Suprapubic skin (tissue), 3 donors: Measurements from ENCODE around the gene DEPP1.

Experiments used
- POLR2A ChIP-seq, 2 donors: fragments of 450-650 bp; IDR thresholded peaks; one replicate each; pipeline ENCODE4 v1.6.1; 2017; ENCODE audit warnings: antibody characterized with exemption in 2 of 2, mild to moderate bottlenecking in 2 of 2, moderate library complexity in 2 of 2
- TF ChIP-seq, protein P1 (sequence below), 2 donors: fragments of 200-600 bp in 1 of 2; fragments of 450-650 bp in 1 of 2; sonication (generic) in 1 of 2; IDR thresholded peaks; one replicate each; pipeline ENCODE4 v1.5.1; 2016 to 2019; ENCODE audit warnings: antibody characterized with exemption in 2 of 2, mild to moderate bottlenecking in 1 of 2, moderate library complexity in 1 of 2

DNA sequence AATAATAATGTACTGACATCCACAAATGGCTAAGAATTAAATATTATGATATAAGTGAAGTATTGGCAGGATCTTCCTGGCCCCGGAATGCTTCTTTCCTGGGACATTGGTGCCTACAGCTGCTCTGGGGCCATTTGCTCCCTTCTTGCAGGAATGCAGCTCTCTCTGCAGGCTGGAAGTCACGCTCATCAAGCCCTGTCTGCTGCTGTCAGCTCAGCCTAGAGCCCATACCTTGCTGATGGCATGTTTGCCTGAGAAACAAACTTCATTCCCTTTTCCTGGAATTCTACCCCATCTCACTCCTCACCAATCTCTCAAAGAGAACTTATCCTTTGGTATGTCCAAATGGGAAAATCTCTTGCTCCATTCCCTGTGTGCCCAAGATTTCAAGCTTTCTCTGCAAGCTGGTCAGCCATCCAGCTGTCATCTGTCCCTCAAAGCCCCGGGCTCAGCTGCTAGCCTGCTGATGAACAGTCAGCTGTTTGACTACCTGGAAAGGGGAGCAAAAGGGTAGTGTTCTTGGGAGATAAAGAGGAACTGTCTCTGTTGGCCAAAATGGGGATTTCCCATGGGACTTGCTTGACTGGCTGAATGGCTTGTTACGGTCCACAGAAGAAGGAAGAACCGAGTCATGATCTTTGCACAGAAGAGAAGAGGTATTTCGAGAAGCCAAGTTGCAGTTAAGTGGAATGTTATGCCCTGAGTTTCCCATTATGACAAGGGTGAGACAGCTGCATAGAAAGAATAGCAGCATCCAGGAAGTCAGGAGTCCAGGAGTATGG is 31.0 kb downstream of the DEPP1 start:
- TF ChIP-seq, protein P1, sequence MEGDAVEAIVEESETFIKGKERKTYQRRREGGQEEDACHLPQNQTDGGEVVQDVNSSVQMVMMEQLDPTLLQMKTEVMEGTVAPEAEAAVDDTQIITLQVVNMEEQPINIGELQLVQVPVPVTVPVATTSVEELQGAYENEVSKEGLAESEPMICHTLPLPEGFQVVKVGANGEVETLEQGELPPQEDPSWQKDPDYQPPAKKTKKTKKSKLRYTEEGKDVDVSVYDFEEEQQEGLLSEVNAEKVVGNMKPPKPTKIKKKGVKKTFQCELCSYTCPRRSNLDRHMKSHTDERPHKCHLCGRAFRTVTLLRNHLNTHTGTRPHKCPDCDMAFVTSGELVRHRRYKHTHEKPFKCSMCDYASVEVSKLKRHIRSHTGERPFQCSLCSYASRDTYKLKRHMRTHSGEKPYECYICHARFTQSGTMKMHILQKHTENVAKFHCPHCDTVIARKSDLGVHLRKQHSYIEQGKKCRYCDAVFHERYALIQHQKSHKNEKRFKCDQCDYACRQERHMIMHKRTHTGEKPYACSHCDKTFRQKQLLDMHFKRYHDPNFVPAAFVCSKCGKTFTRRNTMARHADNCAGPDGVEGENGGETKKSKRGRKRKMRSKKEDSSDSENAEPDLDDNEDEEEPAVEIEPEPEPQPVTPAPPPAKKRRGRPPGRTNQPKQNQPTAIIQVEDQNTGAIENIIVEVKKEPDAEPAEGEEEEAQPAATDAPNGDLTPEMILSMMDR (IDR thresholded peaks at IDR 0.05), result no peak
- no peak for TF ChIP-seq POLR2A (IDR thresholded peaks at IDR 0.05)
